K562 (cell line): ENCODE measurements around the gene OBSCN. TPM values are rescaled to one million over a fixed set of nuclear protein-coding genes. Genes with fewer than 3 reads are reported as not detected.
A peak's percentile ranks its signal among the peaks of the same experiment; 100 is the strongest.

ENCODE experiments used
- BHLHE40 ChIP-seq: IDR thresholded peaks from 2 replicates; pipeline ENCODE4 v1.6.1; 2011; ENCODE audit warnings: low read length, improper control_type of control experiment
- CBFA2T3 ChIP-seq: fragments of 450-650 bp; IDR thresholded peaks from 2 replicates; pipeline ENCODE4 v1.6.1; 2017
- CBX8 ChIP-seq: fragments of 200-600 bp; sonication (generic); IDR thresholded peaks from 2 replicates; pipeline ENCODE4 v1.6.1; 2012; ENCODE audit warnings: borderline replicate concordance, mixed run types, low read depth, mild to moderate bottlenecking, moderate library complexity, mixed read lengths, low read length, control low read depth, inconsistent platforms; ENCODE audit not compliant: poor library complexity, severe bottlenecking; ENCODE audit errors: extremely low read depth
- CCAR2 ChIP-seq: fragments of 200-400 bp; formaldehyde crosslinking; IDR thresholded peaks from 2 replicates; pipeline ENCODE4 v1.6.1; 2017; ENCODE audit warnings: mild to moderate bottlenecking, low read depth, low read length
- CEBPB ChIP-seq: fragments of 450-650 bp; IDR thresholded peaks from 2 replicates; pipeline ENCODE4 v1.6.1; 2016; ENCODE audit warnings: missing genetic modification characterization, missing compliant biosample characterization
- CREM ChIP-seq: IDR thresholded peaks from 2 replicates; pipeline ENCODE4 v1.6.1; 2014; ENCODE audit warnings: antibody characterized with exemption, low read depth
- EHMT2 ChIP-seq: fragments of 450-650 bp; IDR thresholded peaks from 2 replicates; pipeline ENCODE4 v1.6.1; 2018; ENCODE audit warnings: antibody characterized with exemption
- GABPB1 ChIP-seq: sonication (generic); formaldehyde crosslinking; IDR thresholded peaks from 2 replicates; pipeline ENCODE4 v1.8.0; 2022; ENCODE audit warnings: mild to moderate bottlenecking, missing genetic modification reagents
- JUND ChIP-seq, 2 experiments: IDR thresholded peaks; 2 replicates in 1 of 2; 3 replicates in 1 of 2; pipeline ENCODE4 v1.6.1; 2011; ENCODE audit warnings: borderline replicate concordance in 2 of 2, low read depth in 2 of 2, low read length in 2 of 2, improper control_type of control experiment in 1 of 2, missing biosample characterization in 1 of 2, missing genetic modification characterization in 1 of 2, missing genetic modification reagents in 1 of 2
- MAFK ChIP-seq: IDR thresholded peaks from 2 replicates; pipeline ENCODE4 v1.6.1; 2011; ENCODE audit warnings: low read length, improper control_type of control experiment
- MYNN ChIP-seq, 2 experiments: sonication (generic); formaldehyde crosslinking in 1 of 2; IDR thresholded peaks; 2 replicates each; pipeline versions ENCODE4 v1.5.0 to v1.6.1; 2016 to 2020; ENCODE audit warnings: antibody characterized with exemption in 1 of 2, missing genetic modification reagents in 1 of 2
- NFATC3 ChIP-seq: fragments of 450-650 bp; IDR thresholded peaks from 2 replicates; pipeline ENCODE4 v1.6.1; 2017; ENCODE audit warnings: mild to moderate bottlenecking
- SMARCE1 ChIP-seq: fragments of 450-650 bp; IDR thresholded peaks from 2 replicates; pipeline ENCODE4 v1.7.1; 2016; ENCODE audit warnings: mild to moderate bottlenecking
- SREBF1 ChIP-seq: fragments of 150-350 bp; IDR thresholded peaks from 2 replicates; pipeline ENCODE4 v1.6.1; 2014; ENCODE audit warnings: antibody characterized with exemption, low read depth, low read length, borderline replicate concordance
- TBL1XR1 ChIP-seq, 2 experiments: IDR thresholded peaks; 2 replicates each; pipeline ENCODE4 v1.6.1; 2012; ENCODE audit warnings: improper control_type of control experiment in 2 of 2, low read length in 2 of 2, mild to moderate bottlenecking in 1 of 2
- ZFP1 ChIP-seq: fragments of 450-650 bp; formaldehyde crosslinking; IDR thresholded peaks from 2 replicates; pipeline ENCODE4 v1.4.0; 2020; ENCODE audit warnings: mild to moderate bottlenecking, mixed read lengths
- ZKSCAN3 ChIP-seq: fragments of 250-450 bp; sonication (Bioruptor Pico); IDR thresholded peaks from 2 replicates; pipeline ENCODE4 v1.4.0; 2020
- ZNF431 ChIP-seq: sonication (generic); formaldehyde crosslinking; IDR thresholded peaks from 2 replicates; pipeline ENCODE4 v1.8.0; 2022; ENCODE audit warnings: mild to moderate bottlenecking, missing genetic modification reagents
- polyA plus RNA-seq, 8 experiments: library from polyadenylated mRNA; depleted of rRNA in 4 of 8; stranded (reverse) in 5 of 8; unstranded in 3 of 8; fragments of >200 nt; fragmentation: Nextera tagmentation in 2 of 8; fragmentation: Illumina TruSeq in 1 of 8; extraction: Ambion mirVana in 2 of 8; extraction: Trizol in 1 of 8; gene quantifications; 2 replicates each; pipeline versions ENCODE4 v1.2.1 to v1.2.3, GENCODE V29; 2011 to 2014; ENCODE audit warnings: inconsistent platforms in 1 of 8, missing spikeins in 1 of 8
- total RNA-seq, 7 experiments: library from RNA; depleted of rRNA in 6 of 7; stranded (reverse); fragments of >200 nt in 6 of 7; fragmentation: Illumina TruSeq in 2 of 7; extraction: Trizol in 2 of 7; gene quantifications; 2 replicates each; pipeline versions ENCODE4 v1.2.1 to v1.2.3, GENCODE V29; 2011 to 2021; ENCODE audit warnings: low replicate concordance in 1 of 7
- TF ChIP-seq, protein P1 (sequence below): IDR thresholded peaks from 2 replicates; pipeline ENCODE4 v1.6.1; 2011; ENCODE audit not compliant: insufficient read length; ENCODE audit errors: extremely low read depth
- TF ChIP-seq, protein P2 (sequence below): IDR thresholded peaks from 3 replicates; pipeline ENCODE4 v1.6.1; 2011; ENCODE audit warnings: borderline replicate concordance, mild to moderate bottlenecking, moderate library complexity; ENCODE audit not compliant: insufficient read length; ENCODE audit errors: extremely low read depth
- TF ChIP-seq, protein P3 (sequence below): fragments of 250-450 bp; sonication (Bioruptor Pico); IDR thresholded peaks from 2 replicates; pipeline ENCODE4 v1.4.0; 2020
- TF ChIP-seq, protein P4 (sequence below), 2 experiments: fragments of 250-450 bp in 1 of 2; fragments of 450-650 bp in 1 of 2; sonication (Bioruptor Pico) in 1 of 2; IDR thresholded peaks; 2 replicates each; pipeline versions ENCODE4 v1.6.1 to v1.8.0; 2016 to 2021; ENCODE audit warnings: mild to moderate bottlenecking in 2 of 2, moderate library complexity in 2 of 2, missing compliant biosample characterization in 1 of 2, missing genetic modification characterization in 1 of 2

Gene OBSCN
- total and polyA plus RNA-seq, 9 of the 15 experiments (the other 6 are each of a cell fraction or from before 2014, with no cell fraction given): 0.18 to 19.7 (median 3.6) TPM

DNA sequence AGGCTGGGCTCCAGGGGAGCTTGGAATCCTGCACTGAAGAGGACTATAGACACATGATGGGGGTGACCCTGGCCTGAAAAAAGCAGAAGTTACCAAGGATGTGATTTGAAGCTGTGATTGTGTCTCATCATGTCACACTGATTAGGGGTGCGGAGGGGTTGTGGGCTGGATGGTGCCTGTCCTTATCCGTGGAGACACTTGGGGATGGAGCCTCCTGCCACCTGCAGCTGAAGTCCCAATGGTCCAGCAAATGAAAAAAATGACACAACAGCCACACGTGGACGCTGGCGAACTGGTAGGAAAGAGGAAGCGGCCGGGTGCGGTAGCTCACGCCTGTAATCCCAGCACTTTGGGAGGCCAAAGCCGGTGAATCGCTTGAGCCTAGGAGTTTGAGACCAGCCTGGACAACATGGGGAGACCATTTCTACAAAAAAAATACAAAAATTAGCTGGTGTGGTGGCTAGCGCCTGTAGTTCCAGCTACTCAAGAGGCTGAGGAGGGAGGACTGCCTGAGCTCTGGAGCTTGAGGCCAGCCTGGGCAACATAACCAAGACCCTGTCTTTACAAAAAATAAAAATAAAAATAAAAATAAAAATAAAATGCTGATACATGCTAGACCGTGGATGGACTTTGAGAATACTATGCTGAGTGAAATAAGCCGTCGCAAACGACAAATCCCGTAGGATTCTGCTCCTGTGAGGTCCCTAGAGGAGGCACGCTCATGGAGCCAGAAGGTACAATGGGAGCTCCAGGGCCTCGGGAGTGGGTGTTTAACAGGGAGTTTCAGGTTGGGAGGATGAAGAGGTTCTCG, 43.1 kb upstream of the OBSCN start (continued):
- TF ChIP-seq, protein P1, sequence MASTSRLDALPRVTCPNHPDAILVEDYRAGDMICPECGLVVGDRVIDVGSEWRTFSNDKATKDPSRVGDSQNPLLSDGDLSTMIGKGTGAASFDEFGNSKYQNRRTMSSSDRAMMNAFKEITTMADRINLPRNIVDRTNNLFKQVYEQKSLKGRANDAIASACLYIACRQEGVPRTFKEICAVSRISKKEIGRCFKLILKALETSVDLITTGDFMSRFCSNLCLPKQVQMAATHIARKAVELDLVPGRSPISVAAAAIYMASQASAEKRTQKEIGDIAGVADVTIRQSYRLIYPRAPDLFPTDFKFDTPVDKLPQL: no peak
- TF ChIP-seq MAFK (peak; percentile 21; the same call in 1 of the 2 replicates), CBX8 (no peak), BHLHE40 (peak; percentile 90), GABPB1 (CRISPR knock-in tag) (peak; percentile 54; the same call in 1 of the 2 replicates), SREBF1 (no peak), ZFP1 (CRISPR knock-in tag) (no peak), MYNN (IDR thresholded peaks at IDR 0.05) (peak; percentile 77; the same call in 1 of the 2 replicates), MYNN (CRISPR knock-in tag; IDR thresholded peaks at IDR 0.05) (no peak), CEBPB (no peak), JUND (IDR thresholded peaks at IDR 0.05; ENCODE audit: borderline replicate concordance, low read depth, low read length) (peak; percentile 45; the same call in 1 of the 2 replicates), JUND (tag; IDR thresholded peaks at IDR 0.05; ENCODE audit: borderline replicate concordance, low read depth, low read length) (0 out of 3 replicates have a peak, but pooled peaks have one; percentile 35), ZKSCAN3 (CRISPR knock-in tag) (no peak), CCAR2 (no peak), CBFA2T3 (peak; percentile 94), TBL1XR1 (IDR thresholded peaks at IDR 0.05; ENCODE audit: low read length in 2 of 2) (peak in 1 of 2 experiments; percentile 51; a peak in 1 of 4 replicates), CREM (peak; percentile 82), NFATC3 (no peak), SMARCE1 (peak; percentile 48), ZNF431 (CRISPR knock-in tag) (no peak), EHMT2 (no peak)
- TF ChIP-seq, protein P2, sequence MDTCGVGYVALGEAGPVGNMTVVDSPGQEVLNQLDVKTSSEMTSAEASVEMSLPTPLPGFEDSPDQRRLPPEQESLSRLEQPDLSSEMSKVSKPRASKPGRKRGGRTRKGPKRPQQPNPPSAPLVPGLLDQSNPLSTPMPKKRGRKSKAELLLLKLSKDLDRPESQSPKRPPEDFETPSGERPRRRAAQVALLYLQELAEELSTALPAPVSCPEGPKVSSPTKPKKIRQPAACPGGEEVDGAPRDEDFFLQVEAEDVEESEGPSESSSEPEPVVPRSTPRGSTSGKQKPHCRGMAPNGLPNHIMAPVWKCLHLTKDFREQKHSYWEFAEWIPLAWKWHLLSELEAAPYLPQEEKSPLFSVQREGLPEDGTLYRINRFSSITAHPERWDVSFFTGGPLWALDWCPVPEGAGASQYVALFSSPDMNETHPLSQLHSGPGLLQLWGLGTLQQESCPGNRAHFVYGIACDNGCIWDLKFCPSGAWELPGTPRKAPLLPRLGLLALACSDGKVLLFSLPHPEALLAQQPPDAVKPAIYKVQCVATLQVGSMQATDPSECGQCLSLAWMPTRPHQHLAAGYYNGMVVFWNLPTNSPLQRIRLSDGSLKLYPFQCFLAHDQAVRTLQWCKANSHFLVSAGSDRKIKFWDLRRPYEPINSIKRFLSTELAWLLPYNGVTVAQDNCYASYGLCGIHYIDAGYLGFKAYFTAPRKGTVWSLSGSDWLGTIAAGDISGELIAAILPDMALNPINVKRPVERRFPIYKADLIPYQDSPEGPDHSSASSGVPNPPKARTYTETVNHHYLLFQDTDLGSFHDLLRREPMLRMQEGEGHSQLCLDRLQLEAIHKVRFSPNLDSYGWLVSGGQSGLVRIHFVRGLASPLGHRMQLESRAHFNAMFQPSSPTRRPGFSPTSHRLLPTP: no peak
- TF ChIP-seq, protein P3, sequence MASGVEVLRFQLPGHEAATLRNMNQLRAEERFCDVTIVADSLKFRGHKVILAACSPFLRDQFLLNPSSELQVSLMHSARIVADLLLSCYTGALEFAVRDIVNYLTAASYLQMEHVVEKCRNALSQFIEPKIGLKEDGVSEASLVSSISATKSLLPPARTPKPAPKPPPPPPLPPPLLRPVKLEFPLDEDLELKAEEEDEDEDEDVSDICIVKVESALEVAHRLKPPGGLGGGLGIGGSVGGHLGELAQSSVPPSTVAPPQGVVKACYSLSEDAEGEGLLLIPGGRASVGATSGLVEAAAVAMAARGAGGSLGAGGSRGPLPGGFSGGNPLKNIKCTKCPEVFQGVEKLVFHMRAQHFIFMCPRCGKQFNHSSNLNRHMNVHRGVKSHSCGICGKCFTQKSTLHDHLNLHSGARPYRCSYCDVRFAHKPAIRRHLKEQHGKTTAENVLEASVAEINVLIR (CRISPR knock-in tag): no peak
- TF ChIP-seq, protein P4, sequence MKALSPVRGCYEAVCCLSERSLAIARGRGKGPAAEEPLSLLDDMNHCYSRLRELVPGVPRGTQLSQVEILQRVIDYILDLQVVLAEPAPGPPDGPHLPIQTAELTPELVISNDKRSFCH (CRISPR knock-in tag; IDR thresholded peaks at IDR 0.05): no peak
- TF ChIP-seq, protein P4 (tag; IDR thresholded peaks at IDR 0.05): peak; percentile 88
